Calu3 (cell line): ENCODE data around the gene TMEM92. TPM values are rescaled to one million over a fixed set of nuclear protein-coding genes. Genes with fewer than 3 reads are reported as not detected.
"Not testable (repeated sequence)": the region's sequence is repeated elsewhere in the genome, so short reads cannot be mapped to it uniquely, and the experiment has no call there.

Experiments
- BruUV-seq: library from RNA; stranded (reverse); fragments of 400-500 nt; replicated peaks from 2 replicates; lab custom pipeline; 2021; lab: Mats Ljungman, UMichigan
- CTCF ChIA-PET: fragments of 300-600 bp; sonication (Branson Sonifier 250); formaldehyde crosslinking; loops from one replicate; lab custom pipeline; 2022; ENCODE audit warnings: antibody characterized with exemption; lab: Charles Lee
- DNase-seq: peaks from one replicate; pipeline ENCODE4 v3.0.0; 2022
- H3K27ac Mint-ChIP-seq: one replicate; pipeline ENCODE4 v1.8.0; 2022; ENCODE audit warnings: mixed read lengths; ENCODE audit not compliant: unreplicated experiment
- H3K27me3 Mint-ChIP-seq: one replicate; pipeline ENCODE4 v1.8.0; 2022; ENCODE audit warnings: mixed read lengths; ENCODE audit not compliant: unreplicated experiment
- H3K36me3 Mint-ChIP-seq: one replicate; pipeline ENCODE4 v1.8.0; 2022; ENCODE audit warnings: mild to moderate bottlenecking, moderate library complexity, mixed read lengths; ENCODE audit not compliant: insufficient read depth, unreplicated experiment
- H3K4me1 Mint-ChIP-seq: one replicate; pipeline ENCODE4 v1.8.0; 2022; ENCODE audit warnings: mild to moderate bottlenecking, low read depth, mixed read lengths; ENCODE audit not compliant: unreplicated experiment
- H3K4me3 Mint-ChIP-seq: one replicate; pipeline ENCODE4 v1.8.0; 2022; ENCODE audit warnings: mild to moderate bottlenecking, low read depth, moderate library complexity, mixed read lengths; ENCODE audit not compliant: unreplicated experiment
- H3K9me3 Mint-ChIP-seq: one replicate; pipeline ENCODE4 v1.8.0; 2022; ENCODE audit warnings: low read depth, mixed read lengths; ENCODE audit not compliant: unreplicated experiment
- intact Hi-C: fragments of 100-400 bp; cut with micrococcal nuclease; formaldehyde crosslinking; loops from one replicate; pipeline ENCODE4 v1.10.0; 2022; ENCODE audit not compliant: unreplicated experiment
- total RNA-seq: library from RNA; stranded (reverse); gene quantifications from 2 replicates; pipeline ENCODE4 v1.2.3, GENCODE V29; 2022
- TF ChIP-seq, protein P1 (sequence below): fragments of 200-600 bp; IDR thresholded peaks from one replicate; pipeline ENCODE4 v1.8.0; 2022; ENCODE audit warnings: antibody characterized with exemption; ENCODE audit not compliant: unreplicated experiment

Gene TMEM92
- total RNA-seq, 1 experiment from 2014 or later, result 4.8 TPM

DNA sequence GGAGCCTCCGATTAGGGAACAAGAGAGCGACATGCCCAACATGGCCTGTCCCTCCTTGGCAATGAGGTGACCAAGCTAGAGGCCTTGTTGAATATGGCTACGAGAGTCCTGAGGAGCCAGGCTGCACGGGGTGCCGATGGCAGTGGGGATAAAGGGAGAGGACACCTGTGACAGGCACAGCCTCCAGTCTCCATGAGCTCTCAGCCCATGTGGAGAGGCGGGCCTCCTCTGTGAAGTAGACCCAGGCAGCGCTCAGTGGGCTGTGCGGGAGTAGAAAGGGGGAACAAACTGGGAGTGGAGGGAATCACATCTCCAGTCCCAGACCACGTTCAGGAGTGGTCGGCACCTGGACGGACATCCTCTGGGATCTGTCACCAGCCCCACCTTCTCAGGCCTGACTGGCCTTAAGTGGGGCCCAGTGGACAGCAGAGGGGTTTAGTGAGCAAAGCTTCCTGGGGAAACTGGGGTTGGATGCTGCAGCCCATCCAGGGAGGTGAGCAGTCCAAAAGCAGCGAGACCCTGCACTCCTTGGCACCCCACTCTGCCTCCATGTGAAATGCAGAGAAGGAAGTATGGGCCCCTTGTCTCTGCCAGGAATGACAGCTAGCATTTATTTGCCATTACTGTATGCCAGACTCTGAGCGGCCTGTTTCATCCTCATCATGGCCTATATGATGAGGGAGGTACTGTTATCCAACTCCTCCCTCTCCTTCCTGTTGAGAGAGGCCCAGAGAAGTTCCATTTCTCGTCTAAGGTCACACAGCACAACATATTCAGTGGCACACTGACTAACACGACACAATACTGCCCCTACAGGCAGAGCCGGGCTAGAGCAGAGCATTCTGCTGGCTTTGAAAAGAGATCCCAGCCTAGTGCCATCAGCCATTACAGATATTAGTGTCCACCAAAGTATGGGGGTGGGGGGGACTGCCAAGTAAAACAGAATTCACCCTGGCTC is 4.5 kb upstream of the TMEM92 start:
- peaks cover 32% of the 10 kb centered on the region for H3K4me1 Mint-ChIP-seq
- DNase-seq, result peak; percentile 79
- no peaks in the 10 kb centered on the region for H3K9me3 Mint-ChIP-seq
- TF ChIP-seq, protein P1, sequence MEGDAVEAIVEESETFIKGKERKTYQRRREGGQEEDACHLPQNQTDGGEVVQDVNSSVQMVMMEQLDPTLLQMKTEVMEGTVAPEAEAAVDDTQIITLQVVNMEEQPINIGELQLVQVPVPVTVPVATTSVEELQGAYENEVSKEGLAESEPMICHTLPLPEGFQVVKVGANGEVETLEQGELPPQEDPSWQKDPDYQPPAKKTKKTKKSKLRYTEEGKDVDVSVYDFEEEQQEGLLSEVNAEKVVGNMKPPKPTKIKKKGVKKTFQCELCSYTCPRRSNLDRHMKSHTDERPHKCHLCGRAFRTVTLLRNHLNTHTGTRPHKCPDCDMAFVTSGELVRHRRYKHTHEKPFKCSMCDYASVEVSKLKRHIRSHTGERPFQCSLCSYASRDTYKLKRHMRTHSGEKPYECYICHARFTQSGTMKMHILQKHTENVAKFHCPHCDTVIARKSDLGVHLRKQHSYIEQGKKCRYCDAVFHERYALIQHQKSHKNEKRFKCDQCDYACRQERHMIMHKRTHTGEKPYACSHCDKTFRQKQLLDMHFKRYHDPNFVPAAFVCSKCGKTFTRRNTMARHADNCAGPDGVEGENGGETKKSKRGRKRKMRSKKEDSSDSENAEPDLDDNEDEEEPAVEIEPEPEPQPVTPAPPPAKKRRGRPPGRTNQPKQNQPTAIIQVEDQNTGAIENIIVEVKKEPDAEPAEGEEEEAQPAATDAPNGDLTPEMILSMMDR, result peak; percentile 87
- no TSS peak for BruUV-seq
- peaks cover 67% of the 10 kb centered on the region for H3K27me3 Mint-ChIP-seq
- H3K36me3 Mint-ChIP-seq, result peaks cover 6% of the 10 kb centered on the region
- intact Hi-C loops, result loop anchor here (1.0 kb wide), 1 partner anchor 69 kb away; no protein-coding TSS in a partner anchor
- H3K27ac Mint-ChIP-seq, result no peak overlapping the region
- CTCF ChIA-PET, result interaction anchor here (0.6 to 2.2 kb wide), 5 partner anchors 9 to 124 kb away, joined by 3 to 14 read pairs (median 3); partner anchors contain the start of gene COL1A1
- no peak overlapping the region for H3K4me3 Mint-ChIP-seq

DNA sequence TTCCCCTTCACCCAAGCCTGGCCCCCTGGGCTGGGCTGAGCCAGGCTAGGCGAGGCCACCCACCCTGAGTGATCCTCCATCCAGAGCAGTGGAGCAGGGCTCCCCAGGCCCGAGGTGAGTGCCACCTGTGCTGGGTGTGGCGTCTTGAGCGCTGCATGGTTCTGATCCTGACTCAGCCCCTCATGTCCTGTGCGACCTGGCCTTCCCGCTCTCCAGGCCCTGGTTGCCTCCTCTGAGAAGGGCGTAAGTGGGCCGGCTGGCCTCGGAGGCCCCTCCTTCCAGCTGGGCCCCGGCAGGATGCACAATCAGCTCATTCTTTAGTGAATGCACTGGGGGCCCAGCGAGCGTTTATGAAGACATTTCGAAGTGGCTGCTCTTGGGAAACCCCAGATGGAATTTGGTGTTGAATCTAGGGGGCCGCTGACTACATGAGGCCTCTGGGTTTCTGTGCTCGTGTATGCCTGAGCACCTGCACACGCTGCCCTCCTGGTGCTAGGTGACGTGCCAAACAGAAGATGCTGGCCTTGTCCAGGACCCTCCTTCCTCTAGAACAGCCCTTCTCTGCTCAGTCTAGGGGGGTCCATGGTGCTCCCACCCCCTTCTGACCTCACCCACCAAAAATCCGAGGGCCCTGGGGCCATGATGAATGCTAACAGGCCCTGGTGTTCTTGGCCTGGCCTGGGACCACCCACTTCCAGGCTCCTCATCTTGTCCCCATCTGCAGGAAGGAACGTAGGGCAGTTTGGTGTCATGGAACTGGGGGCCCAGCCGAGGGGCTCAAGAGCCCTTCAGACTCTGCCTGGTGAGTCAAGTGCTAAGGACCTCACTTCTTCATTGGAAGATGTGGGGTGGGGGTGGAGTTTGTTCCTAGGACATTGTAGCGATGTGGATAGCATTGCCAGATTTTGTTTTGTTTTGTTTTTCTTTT is 3.6 kb upstream of the TMEM92 start:
- Mint-ChIP-seq H3K27ac (no peak overlapping the region), H3K36me3 (peaks cover 6% of the 10 kb centered on the region), H3K9me3 (no peaks in the 10 kb centered on the region), H3K4me3 (no peak overlapping the region), H3K4me1 (peaks cover 35% of the 10 kb centered on the region), H3K27me3 (peaks cover 68% of the 10 kb centered on the region)
- CTCF ChIA-PET, result interaction anchor here (1.3 to 2.2 kb wide), 2 partner anchors 16 to 70 kb away, joined by 3 to 14 read pairs; partner anchors contain the start of gene COL1A1
- TF ChIP-seq, protein P1, result no peak
- intact Hi-C loops, result loop anchor here (1.0 kb wide), 1 partner anchor 70 kb away; no protein-coding TSS in a partner anchor
- BruUV-seq, result no TSS peak
- DNase-seq, result no peak

DNA sequence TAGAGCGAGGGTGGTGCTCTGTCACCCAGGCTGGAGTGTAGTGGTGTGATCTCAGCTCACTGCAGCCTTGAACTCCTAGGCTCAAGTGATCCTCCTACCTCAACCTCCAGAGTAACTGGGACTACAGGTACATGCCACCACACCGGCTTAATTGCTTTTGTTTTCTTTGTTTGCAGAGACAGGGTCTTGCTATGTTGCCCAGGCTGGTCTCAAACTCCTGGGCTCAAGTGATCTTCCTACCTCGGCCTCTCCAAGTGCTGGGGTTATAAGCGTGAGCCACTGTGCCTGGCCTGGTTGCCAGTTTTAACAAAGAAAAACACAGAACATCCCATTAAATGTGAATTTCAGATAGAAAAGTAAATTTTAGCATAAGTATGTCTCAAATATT is 2.9 kb upstream of the TMEM92 start:
- H3K4me3 Mint-ChIP-seq, H3K36me3 Mint-ChIP-seq, BruUV-seq, intact Hi-C loops, DNase-seq, H3K9me3 Mint-ChIP-seq, H3K27ac Mint-ChIP-seq: not testable (repeated sequence)
- CTCF ChIA-PET, result interaction anchor here (4.7 kb wide), 1 partner anchor 70 kb away, joined by 58 read pairs; the partner anchor contains the start of gene COL1A1
- peaks cover 29% of the 10 kb centered on the region for H3K4me1 Mint-ChIP-seq
- peaks cover 62% of the 10 kb centered on the region for H3K27me3 Mint-ChIP-seq

DNA sequence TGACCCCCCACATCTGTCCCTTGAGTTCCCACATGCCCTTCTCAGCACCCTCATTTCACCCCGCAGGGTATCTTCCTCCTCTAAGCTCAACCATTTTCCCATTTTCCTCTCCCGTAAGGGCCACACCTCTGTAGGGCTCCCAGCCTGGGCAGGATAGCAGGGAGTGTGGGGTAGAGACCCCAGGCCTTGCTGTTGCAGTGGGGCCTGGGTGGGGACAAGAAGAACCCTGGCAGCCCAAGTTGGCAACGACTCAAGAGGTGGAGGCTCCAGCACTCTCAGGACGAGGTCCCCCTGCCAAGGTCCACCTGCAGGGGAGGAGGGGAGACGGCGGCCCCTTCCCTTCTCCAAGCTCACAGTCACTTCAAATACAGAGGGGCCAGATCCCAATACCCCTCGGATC is 2.0 kb upstream of the TMEM92 start:
- intact Hi-C loops, result loop anchor here (2.0 kb wide), 1 partner anchor 25 kb away; no protein-coding TSS in a partner anchor
- CTCF ChIA-PET, result interaction anchor here (0.9 to 4.7 kb wide), 4 partner anchors 10 to 71 kb away, joined by 3 to 58 read pairs (median 4); partner anchors contain the start of gene COL1A1

More for the DNA sequence above, 2.0 kb upstream of the TMEM92 start:
- no peak for DNase-seq
- Mint-ChIP-seq H3K27ac (peak overlapping the region; percentile 44), H3K4me3 (peak overlapping the region; percentile 79), H3K9me3 (no peaks in the 10 kb centered on the region), H3K36me3 (peaks cover 6% of the 10 kb centered on the region), H3K27me3 (peaks cover 53% of the 10 kb centered on the region), H3K4me1 (peaks cover 31% of the 10 kb centered on the region)
- TF ChIP-seq, protein P1, result no peak
- no TSS peak for BruUV-seq
